DOHH2 (cell line): Measurements from ENCODE around the gene HIGD2A.

Experiments
- H3F3A ChIP-seq: fragments of 200-600 bp; sonication (generic), shearing (Covaris generic); 2 replicates; pipeline ENCODE4 v1.6.0; 2016; ENCODE audit warnings: antibody characterized with exemption, mild to moderate bottlenecking; ENCODE audit not compliant: control insufficient read depth, insufficient read depth
- H3K27ac ChIP-seq: fragments of 200-600 bp; sonication (generic); 2 replicates; pipeline ENCODE4 v1.5.1; 2014; ENCODE audit warnings: low read depth, mild to moderate bottlenecking, low read length, moderate library complexity
- H3K27me3 ChIP-seq: fragments of 200-600 bp; sonication (generic); 2 replicates; pipeline ENCODE4 v1.6.1; 2014; ENCODE audit warnings: mild to moderate bottlenecking, low read length, mixed read lengths; ENCODE audit not compliant: control insufficient read depth
- H3K36me3 ChIP-seq: fragments of 200-600 bp; sonication (generic); 2 replicates; pipeline ENCODE4 v1.6.1; 2014; ENCODE audit warnings: mild to moderate bottlenecking, low read length, moderate library complexity, mixed read lengths; ENCODE audit not compliant: control insufficient read depth
- H3K4me1 ChIP-seq: fragments of 200-600 bp; sonication (generic); 2 replicates; pipeline ENCODE4 v1.6.1; 2014; ENCODE audit warnings: mild to moderate bottlenecking, low read length, mixed read lengths; ENCODE audit not compliant: control insufficient read depth
- H3K4me2 ChIP-seq: fragments of 200-600 bp; sonication (generic); 2 replicates; pipeline ENCODE4 v1.6.0; 2014; ENCODE audit warnings: mild to moderate bottlenecking, low read length, moderate library complexity
- H3K4me3 ChIP-seq: fragments of 200-600 bp; sonication (generic); 2 replicates; pipeline ENCODE4 v1.5.1; 2014; ENCODE audit warnings: mild to moderate bottlenecking, low read length, mixed read lengths
- H3K79me2 ChIP-seq: fragments of 200-600 bp; sonication (generic); 2 replicates; pipeline ENCODE4 v1.6.1; 2014; ENCODE audit warnings: mild to moderate bottlenecking, low read length, mixed read lengths; ENCODE audit not compliant: control insufficient read depth
- H3K9me2 ChIP-seq: fragments of 200-600 bp; sonication (generic); replicated peaks from 2 replicates; pipeline ENCODE4 v1.6.1; 2014; ENCODE audit warnings: mild to moderate bottlenecking, low read length, mixed read lengths; ENCODE audit not compliant: control insufficient read depth
- H3K9me3 ChIP-seq: fragments of 200-600 bp; sonication (generic); 2 replicates; pipeline ENCODE4 v1.6.1; 2014; ENCODE audit warnings: antibody characterized with exemption, low read length, mixed read lengths; ENCODE audit not compliant: control insufficient read depth, insufficient read depth
- H4K20me1 ChIP-seq: fragments of 200-600 bp; sonication (generic); 2 replicates; pipeline ENCODE4 v1.6.0; 2014; ENCODE audit warnings: low read depth, mild to moderate bottlenecking, antibody characterized with exemption, low read length, moderate library complexity; ENCODE audit not compliant: control insufficient read depth, insufficient read depth
- EZH2phosphoT487 ChIP-seq: fragments of 200-600 bp; sonication (generic); IDR thresholded peaks from 2 replicates; pipeline ENCODE4 v1.6.1; 2017; ENCODE audit warnings: borderline replicate concordance, mild to moderate bottlenecking, antibody characterized with exemption, low read length, moderate library complexity, mixed read lengths
- TF ChIP-seq, protein P1 (sequence below): fragments of 200-600 bp; sonication (generic); IDR thresholded peaks from one replicate; pipeline ENCODE4 v1.5.1; 2014; ENCODE audit warnings: antibody characterized with exemption, mild to moderate bottlenecking, low read depth, low read length; ENCODE audit not compliant: poor library complexity, severe bottlenecking

HIGD2A gene

DNA sequence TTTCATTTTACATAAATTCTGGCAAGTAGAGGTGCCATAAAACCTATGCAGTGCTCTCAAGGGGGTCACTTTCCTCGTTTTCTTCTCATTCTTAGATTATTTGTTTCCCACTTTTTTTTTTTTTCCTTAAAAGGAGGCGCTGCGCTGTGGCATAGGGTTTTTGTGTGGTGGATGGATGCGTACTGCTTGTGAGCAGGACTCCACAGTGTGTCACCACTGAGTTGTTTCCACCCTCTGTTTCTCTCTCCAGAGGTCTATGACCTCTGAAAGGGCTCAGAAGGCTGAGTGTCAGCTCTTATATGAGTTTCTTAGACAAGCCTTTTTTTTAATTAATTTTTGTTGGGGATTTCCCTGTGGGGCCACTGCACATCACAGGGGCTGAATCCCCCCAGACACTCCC lies 41.4 kb downstream of the HIGD2A start:
- H3K27ac ChIP-seq: no peak overlapping the region
- H3K4me1 ChIP-seq: peaks cover 5% of the 10 kb centered on the region
- peaks cover 5% of the 10 kb centered on the region; the same call in 1 of the 2 replicates for H3K27me3 ChIP-seq
- no peaks in the 10 kb centered on the region for H3F3A ChIP-seq
- no peaks in the 10 kb centered on the region for H3K36me3 ChIP-seq
- no peaks in the 10 kb centered on the region for H3K79me2 ChIP-seq
- H3K9me3 ChIP-seq: no peaks in the 10 kb centered on the region
- TF ChIP-seq, protein P1, sequence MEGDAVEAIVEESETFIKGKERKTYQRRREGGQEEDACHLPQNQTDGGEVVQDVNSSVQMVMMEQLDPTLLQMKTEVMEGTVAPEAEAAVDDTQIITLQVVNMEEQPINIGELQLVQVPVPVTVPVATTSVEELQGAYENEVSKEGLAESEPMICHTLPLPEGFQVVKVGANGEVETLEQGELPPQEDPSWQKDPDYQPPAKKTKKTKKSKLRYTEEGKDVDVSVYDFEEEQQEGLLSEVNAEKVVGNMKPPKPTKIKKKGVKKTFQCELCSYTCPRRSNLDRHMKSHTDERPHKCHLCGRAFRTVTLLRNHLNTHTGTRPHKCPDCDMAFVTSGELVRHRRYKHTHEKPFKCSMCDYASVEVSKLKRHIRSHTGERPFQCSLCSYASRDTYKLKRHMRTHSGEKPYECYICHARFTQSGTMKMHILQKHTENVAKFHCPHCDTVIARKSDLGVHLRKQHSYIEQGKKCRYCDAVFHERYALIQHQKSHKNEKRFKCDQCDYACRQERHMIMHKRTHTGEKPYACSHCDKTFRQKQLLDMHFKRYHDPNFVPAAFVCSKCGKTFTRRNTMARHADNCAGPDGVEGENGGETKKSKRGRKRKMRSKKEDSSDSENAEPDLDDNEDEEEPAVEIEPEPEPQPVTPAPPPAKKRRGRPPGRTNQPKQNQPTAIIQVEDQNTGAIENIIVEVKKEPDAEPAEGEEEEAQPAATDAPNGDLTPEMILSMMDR: no peak
- no peak for TF ChIP-seq EZH2phosphoT487
- H3K4me3 ChIP-seq: no peak overlapping the region
- no peak overlapping the region for H3K4me2 ChIP-seq
- H4K20me1 ChIP-seq: no peaks in the 10 kb centered on the region
- H3K9me2 ChIP-seq: no peaks in the 10 kb centered on the region

DNA sequence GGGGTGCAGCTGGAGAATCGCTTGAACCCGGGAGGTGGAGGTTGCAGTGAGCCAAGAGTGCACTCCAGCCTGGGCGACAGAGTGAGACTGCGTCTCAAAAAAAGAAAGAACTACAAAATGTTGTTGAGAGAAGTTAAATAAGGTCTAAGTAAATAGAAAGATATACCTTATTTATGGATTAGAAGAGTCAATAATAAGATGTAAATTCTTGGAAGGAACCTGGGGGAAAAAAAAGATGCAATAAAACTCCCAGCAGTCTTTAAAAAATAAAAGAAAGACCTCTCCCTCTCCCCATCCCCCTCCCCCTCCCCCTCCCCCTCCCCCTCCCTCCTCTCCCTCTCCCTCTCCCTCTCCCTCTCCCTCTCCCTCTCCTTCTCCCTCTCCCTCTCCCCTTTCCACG lies 44.2 kb downstream of the HIGD2A start:
- no peak for TF ChIP-seq EZH2phosphoT487
- TF ChIP-seq, protein P1: no peak
- Histone ChIP-seq H3K27me3 (peaks cover 10% of the 10 kb centered on the region), H3K4me1 (peaks cover 10% of the 10 kb centered on the region), H3K9me3 (no peaks in the 10 kb centered on the region), H3K36me3 (no peaks in the 10 kb centered on the region), H3K9me2 (no peaks in the 10 kb centered on the region), H3F3A (no peaks in the 10 kb centered on the region), H3K4me2 (no peak overlapping the region), H4K20me1 (no peaks in the 10 kb centered on the region), H3K79me2 (no peaks in the 10 kb centered on the region), H3K4me3 (no peak overlapping the region), H3K27ac (no peak overlapping the region)

DNA sequence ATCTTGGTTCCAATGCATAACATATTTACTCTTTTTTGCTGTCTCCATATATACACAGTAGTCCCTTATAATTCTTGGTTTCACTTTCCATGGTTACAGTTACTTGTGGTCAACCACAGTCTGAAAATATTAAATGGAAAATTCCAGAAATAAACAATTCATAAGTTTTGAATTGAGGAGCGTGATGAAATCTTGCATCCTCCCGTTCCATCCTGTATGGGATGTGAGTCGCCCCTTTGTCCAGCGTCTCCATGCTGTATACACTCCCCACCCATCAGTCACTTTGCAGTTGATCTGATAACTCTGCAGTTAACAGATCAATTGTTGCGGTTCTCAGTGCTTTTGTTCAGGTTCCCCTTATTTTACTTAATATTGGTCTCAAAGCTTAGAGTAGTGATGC lies 48.1 kb downstream of the HIGD2A start:
- H3K9me3 ChIP-seq: no peaks in the 10 kb centered on the region
- H3K4me3 ChIP-seq: no peak overlapping the region
- TF ChIP-seq, protein P1: no peak
- TF ChIP-seq EZH2phosphoT487: no peak
- H3F3A ChIP-seq: no peaks in the 10 kb centered on the region
- H3K27me3 ChIP-seq: peaks cover 10% of the 10 kb centered on the region
- H4K20me1 ChIP-seq: no peaks in the 10 kb centered on the region
- no peak overlapping the region for H3K27ac ChIP-seq
- H3K79me2 ChIP-seq: no peaks in the 10 kb centered on the region
- H3K9me2 ChIP-seq: no peaks in the 10 kb centered on the region
- peaks cover 5% of the 10 kb centered on the region for H3K4me1 ChIP-seq
- no peak overlapping the region for H3K4me2 ChIP-seq
- no peaks in the 10 kb centered on the region for H3K36me3 ChIP-seq
